Tibial nerve (tissue), 3 donors: ENCODE data around the gene PLXNA1.

Experiments used
- CTCF ChIP-seq, 5 experiments: fragments of 200-600 bp in 3 of 5; fragments of 450-650 bp in 2 of 5; sonication (generic) in 3 of 5; IDR thresholded peaks; one replicate each; pipeline ENCODE4 v1.5.1; 2016 to 2019; ENCODE audit warnings: antibody characterized with exemption in 5 of 5, mild to moderate bottlenecking in 3 of 5, moderate library complexity in 2 of 5
- POLR2A ChIP-seq, 2 donors: fragments of 450-650 bp; IDR thresholded peaks; one replicate each; pipeline ENCODE4 v1.6.1; 2017; ENCODE audit warnings: antibody characterized with exemption in 2 of 2, mild to moderate bottlenecking in 2 of 2, moderate library complexity in 2 of 2

GRCh38 chr3:126958638-126959085 is 24.3 kb upstream of the PLXNA1 start:
- TF ChIP-seq POLR2A (IDR thresholded peaks at IDR 0.05) (no peak), CTCF (IDR thresholded peaks at IDR 0.05) (no peak)
